Parathyroid adenoma (tissue), 2 donors: ENCODE data around the gene ANKRA2.

ENCODE experiments used
- H2AFZ ChIP-seq: fragments of 300-600 bp; sonication (generic); one replicate; pipeline ENCODE4 v1.7.0; 2017; ENCODE audit warnings: antibody characterized with exemption, mild to moderate bottlenecking
- H3K27ac ChIP-seq: fragments of 300-600 bp; sonication (generic); one replicate; pipeline ENCODE4 v1.7.0; 2017
- H3K27me3 ChIP-seq: fragments of 300-600 bp; sonication (generic); one replicate; pipeline ENCODE4 v1.7.0; 2017; ENCODE audit warnings: low read length; ENCODE audit not compliant: control insufficient read depth, insufficient read depth
- H3K36me3 ChIP-seq: fragments of 300-600 bp; sonication (generic); one replicate; pipeline ENCODE4 v1.7.0; 2017; ENCODE audit warnings: low read length; ENCODE audit not compliant: control insufficient read depth, insufficient read depth
- H3K4me1 ChIP-seq: fragments of 300-600 bp; sonication (generic); one replicate; pipeline ENCODE4 v1.7.0; 2017; ENCODE audit warnings: control low read depth
- H3K4me2 ChIP-seq: fragments of 300-600 bp; sonication (generic); one replicate; pipeline ENCODE4 v1.7.0; 2017; ENCODE audit warnings: low read length
- H3K4me3 ChIP-seq: fragments of 300-600 bp; sonication (generic); one replicate; pipeline ENCODE4 v1.7.0; 2017; ENCODE audit warnings: low read depth, low read length
- H3K79me2 ChIP-seq: fragments of 300-600 bp; sonication (generic); one replicate; pipeline ENCODE4 v1.7.0; 2017; ENCODE audit warnings: control low read depth
- H3K9ac ChIP-seq: fragments of 300-600 bp; sonication (generic); one replicate; pipeline ENCODE4 v1.7.0; 2017; ENCODE audit warnings: mild to moderate bottlenecking
- H3K9me3 ChIP-seq: fragments of 300-600 bp; sonication (generic); one replicate; pipeline ENCODE4 v1.7.0; 2017; ENCODE audit warnings: low read length; ENCODE audit not compliant: control insufficient read depth
- TF ChIP-seq, protein P1 (sequence below): fragments of 300-600 bp; sonication (generic); IDR thresholded peaks from one replicate; pipeline ENCODE4 v1.7.0; 2017; ENCODE audit warnings: antibody characterized with exemption, mild to moderate bottlenecking
- donor health status: primary hyperparathyroidism.

Gene ANKRA2

DNA sequence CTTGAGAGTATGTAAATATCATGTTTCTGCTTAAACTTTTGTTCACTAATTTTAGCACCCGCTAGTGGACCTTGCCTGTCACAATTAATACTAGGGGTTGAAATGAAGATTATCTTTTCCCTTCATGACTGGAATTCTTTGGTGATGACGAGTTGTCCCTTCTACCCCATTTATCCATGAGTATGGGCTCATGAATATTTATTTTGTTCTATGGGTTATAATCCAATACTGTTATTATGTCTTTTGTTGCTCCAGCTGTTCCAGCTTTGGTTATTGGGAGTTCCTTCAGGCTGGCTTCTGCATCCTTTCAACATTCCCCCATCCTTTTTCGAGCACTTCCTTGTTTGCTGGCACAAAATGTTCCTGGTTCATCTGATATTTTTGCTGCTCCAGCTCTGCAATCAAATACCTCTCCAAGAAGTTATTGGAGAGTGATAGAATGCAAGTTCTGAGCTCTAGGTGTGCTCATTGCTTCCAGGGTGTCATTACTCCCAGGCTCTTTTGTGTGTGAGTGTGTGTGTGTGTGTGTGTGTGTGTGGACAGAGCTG, 40.8 kb upstream of the ANKRA2 start:
- Histone ChIP-seq H3K27me3 (no peaks in the 10 kb centered on the region), H3K9ac (no peak overlapping the region), H3K4me1 (no peaks in the 10 kb centered on the region), H3K4me2 (no peak overlapping the region), H2AFZ (no peak overlapping the region), H3K27ac (no peak overlapping the region), H3K36me3 (peaks cover 4% of the 10 kb centered on the region), H3K9me3 (no peaks in the 10 kb centered on the region), H3K4me3 (no peak overlapping the region), H3K79me2 (no peaks in the 10 kb centered on the region)
- TF ChIP-seq, protein P1, sequence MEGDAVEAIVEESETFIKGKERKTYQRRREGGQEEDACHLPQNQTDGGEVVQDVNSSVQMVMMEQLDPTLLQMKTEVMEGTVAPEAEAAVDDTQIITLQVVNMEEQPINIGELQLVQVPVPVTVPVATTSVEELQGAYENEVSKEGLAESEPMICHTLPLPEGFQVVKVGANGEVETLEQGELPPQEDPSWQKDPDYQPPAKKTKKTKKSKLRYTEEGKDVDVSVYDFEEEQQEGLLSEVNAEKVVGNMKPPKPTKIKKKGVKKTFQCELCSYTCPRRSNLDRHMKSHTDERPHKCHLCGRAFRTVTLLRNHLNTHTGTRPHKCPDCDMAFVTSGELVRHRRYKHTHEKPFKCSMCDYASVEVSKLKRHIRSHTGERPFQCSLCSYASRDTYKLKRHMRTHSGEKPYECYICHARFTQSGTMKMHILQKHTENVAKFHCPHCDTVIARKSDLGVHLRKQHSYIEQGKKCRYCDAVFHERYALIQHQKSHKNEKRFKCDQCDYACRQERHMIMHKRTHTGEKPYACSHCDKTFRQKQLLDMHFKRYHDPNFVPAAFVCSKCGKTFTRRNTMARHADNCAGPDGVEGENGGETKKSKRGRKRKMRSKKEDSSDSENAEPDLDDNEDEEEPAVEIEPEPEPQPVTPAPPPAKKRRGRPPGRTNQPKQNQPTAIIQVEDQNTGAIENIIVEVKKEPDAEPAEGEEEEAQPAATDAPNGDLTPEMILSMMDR = no peak

DNA sequence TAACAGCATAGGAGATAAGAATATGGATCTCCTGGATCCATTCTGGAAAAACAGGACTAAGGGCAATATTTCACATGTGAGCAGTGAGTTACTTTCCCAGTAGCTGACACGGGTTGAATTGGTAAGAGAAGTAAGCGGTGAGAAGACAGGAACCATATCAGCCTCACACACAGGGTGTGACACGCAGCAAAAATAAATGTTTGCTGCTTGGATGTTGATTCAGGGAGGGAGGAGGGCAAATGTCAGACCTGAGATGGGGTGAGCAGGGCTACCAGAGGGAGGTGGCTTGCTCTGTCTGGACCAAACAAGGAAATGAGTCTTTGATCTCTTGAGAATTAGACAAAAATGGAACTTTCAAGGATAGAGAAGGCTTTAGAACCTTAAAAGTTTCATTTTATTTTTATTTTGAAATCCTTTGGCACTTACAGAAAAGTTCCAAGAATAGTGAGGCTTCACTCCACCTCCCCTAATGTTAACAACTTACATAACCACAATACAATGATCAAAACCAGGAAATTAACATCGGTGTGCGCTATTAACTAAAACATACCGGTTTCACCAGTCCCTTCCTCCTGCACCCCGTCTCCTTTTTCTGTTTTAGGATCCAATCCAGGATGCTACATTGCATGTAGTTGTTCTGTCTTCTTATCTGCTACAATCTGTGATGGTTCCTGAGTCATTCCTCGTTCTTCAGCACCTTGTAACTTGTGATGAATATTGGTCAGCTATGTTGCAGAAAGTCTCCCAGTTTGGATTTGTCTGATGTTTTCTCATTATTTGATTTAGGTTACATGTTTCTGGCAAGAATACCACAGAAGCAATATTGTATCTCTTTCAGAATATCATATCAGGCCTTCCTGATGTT, 40.0 kb upstream of the ANKRA2 start:
- Histone ChIP-seq H3K27ac (no peak overlapping the region), H3K79me2 (no peaks in the 10 kb centered on the region), H3K4me2 (no peak overlapping the region), H3K4me3 (no peak overlapping the region), H3K9me3 (no peaks in the 10 kb centered on the region), H3K27me3 (no peaks in the 10 kb centered on the region), H2AFZ (no peak overlapping the region), H3K36me3 (peaks cover 7% of the 10 kb centered on the region), H3K9ac (no peak overlapping the region), H3K4me1 (no peaks in the 10 kb centered on the region)
- TF ChIP-seq, protein P1 = no peak

DNA sequence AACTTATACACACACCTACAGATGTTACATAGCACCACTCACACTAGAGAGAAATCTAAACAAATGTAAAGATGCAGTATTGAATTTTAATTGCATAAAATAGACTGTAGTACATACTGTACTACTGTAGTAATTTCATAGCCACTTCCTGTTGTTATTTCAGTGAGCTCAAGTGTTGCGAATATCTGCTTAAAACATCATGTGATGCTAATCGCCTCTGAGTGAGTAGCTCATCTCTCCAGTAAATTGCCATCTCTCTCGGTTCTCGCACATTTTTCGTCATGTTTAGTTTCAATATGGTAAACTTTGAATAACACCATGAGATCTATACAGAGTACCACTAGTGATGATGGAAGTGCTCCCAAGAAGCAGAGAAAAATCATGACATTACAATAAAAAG, 38.6 kb upstream of the ANKRA2 start:
- no peak overlapping the region for H3K27ac ChIP-seq
- H3K4me1 ChIP-seq = no peaks in the 10 kb centered on the region
- H2AFZ ChIP-seq = no peak overlapping the region
- H3K4me2 ChIP-seq = no peak overlapping the region
- no peaks in the 10 kb centered on the region for H3K79me2 ChIP-seq
- no peaks in the 10 kb centered on the region for H3K9me3 ChIP-seq
- H3K27me3 ChIP-seq = no peaks in the 10 kb centered on the region
- H3K4me3 ChIP-seq = no peak overlapping the region
- peaks cover 7% of the 10 kb centered on the region for H3K36me3 ChIP-seq
- TF ChIP-seq, protein P1 = no peak
- H3K9ac ChIP-seq = no peak overlapping the region

DNA sequence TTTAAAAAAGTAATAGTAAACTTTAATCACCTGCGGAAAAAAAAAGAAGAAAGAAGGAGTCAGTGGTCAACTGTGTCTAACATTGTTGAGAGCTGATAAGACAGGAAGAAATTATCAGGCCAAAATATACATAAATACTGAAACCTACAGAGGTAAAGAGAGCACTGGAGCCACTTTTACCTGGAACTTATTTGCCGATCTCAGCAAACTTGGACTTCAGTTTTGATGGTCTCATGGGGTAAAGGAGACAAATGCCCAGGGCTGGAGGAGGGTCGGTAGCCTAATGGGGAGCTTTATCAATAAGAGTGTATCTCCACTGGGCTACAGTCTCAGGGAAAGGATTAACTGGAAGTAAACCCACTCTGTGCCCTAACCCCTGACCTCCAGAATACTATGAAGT, 33.9 kb upstream of the ANKRA2 start:
- Histone ChIP-seq H3K4me2 (no peak overlapping the region), H3K27ac (no peak overlapping the region), H3K79me2 (no peaks in the 10 kb centered on the region), H3K4me3 (no peak overlapping the region), H3K4me1 (no peaks in the 10 kb centered on the region), H3K27me3 (no peaks in the 10 kb centered on the region), H3K9me3 (no peaks in the 10 kb centered on the region), H3K36me3 (peaks cover 7% of the 10 kb centered on the region), H2AFZ (no peak overlapping the region), H3K9ac (no peak overlapping the region)
- TF ChIP-seq, protein P1 = no peak
